ENCODE measurements around the gene MID1.

Gene MID1

GRCh38 chrX:10634392-10635161 is 14.2 kb upstream of the MID1 start:
- Histone ChIP-seq H3K9ac (ENCODE audit: low read length) (no peak overlapping the region), H3K27me3 (ENCODE audit: control insufficient read depth, insufficient read depth, low read length) (no peaks in the 10 kb centered on the region), H3K4me3 (ENCODE audit: low read length) (no peak overlapping the region), H3K4me1 (ENCODE audit: control insufficient read depth, low read depth, low read length) (peaks cover 24% of the 10 kb centered on the region), H3K9me3 (ENCODE audit: control insufficient read depth, low read depth, low read length) (no peaks in the 10 kb centered on the region), H3K36me3 (ENCODE audit: control insufficient read depth, low read depth, low read length) (no peaks in the 10 kb centered on the region), H3K27ac (ENCODE audit: low read length) (no peak overlapping the region)

- Histone ChIP-seq H3K4me1 (ENCODE audit: control insufficient read depth, low read depth, low read length) (peaks cover 24% of the 10 kb centered on the region), H3K36me3 (ENCODE audit: control insufficient read depth, low read depth, low read length) (no peaks in the 10 kb centered on the region), H3K9me3 (ENCODE audit: control insufficient read depth, low read depth, low read length) (no peaks in the 10 kb centered on the region), H3K27me3 (ENCODE audit: control insufficient read depth, insufficient read depth, low read length) (no peaks in the 10 kb centered on the region), H3K9ac (ENCODE audit: low read length) (no peak overlapping the region), H3K4me3 (ENCODE audit: low read length) (no peak overlapping the region), H3K27ac (ENCODE audit: low read length) (no peak overlapping the region)
These were observed 13.3 kb upstream of the MID1 start for GRCh38 chrX:10633722-10634121.

- no peaks in the 10 kb centered on the region for H3K9me3 ChIP-seq (ENCODE audit: control insufficient read depth, low read depth, low read length)
- H3K27ac ChIP-seq (ENCODE audit: low read length), result no peak overlapping the region
- H3K4me3 ChIP-seq (ENCODE audit: low read length), result no peak overlapping the region
- H3K4me1 ChIP-seq (ENCODE audit: control insufficient read depth, low read depth, low read length), result peaks cover 24% of the 10 kb centered on the region
- H3K9ac ChIP-seq (ENCODE audit: low read length), result no peak overlapping the region
- no peaks in the 10 kb centered on the region for H3K36me3 ChIP-seq (ENCODE audit: control insufficient read depth, low read depth, low read length)
- H3K27me3 ChIP-seq (ENCODE audit: control insufficient read depth, insufficient read depth, low read length), result no peaks in the 10 kb centered on the region
These were observed 11.2 kb upstream of the MID1 start for GRCh38 chrX:10631416-10632145.

GRCh38 chrX:10630320-10630719 is 9.9 kb upstream of the MID1 start:
- no peaks in the 10 kb centered on the region for H3K36me3 ChIP-seq (ENCODE audit: control insufficient read depth, low read depth, low read length)
- H3K27me3 ChIP-seq (ENCODE audit: control insufficient read depth, insufficient read depth, low read length), result no peaks in the 10 kb centered on the region
- no peaks in the 10 kb centered on the region for H3K9me3 ChIP-seq (ENCODE audit: control insufficient read depth, low read depth, low read length)
- no peak overlapping the region for H3K9ac ChIP-seq (ENCODE audit: low read length)
- H3K4me3 ChIP-seq (ENCODE audit: low read length), result no peak overlapping the region
- peaks cover 16% of the 10 kb centered on the region for H3K4me1 ChIP-seq (ENCODE audit: control insufficient read depth, low read depth, low read length)
- H3K27ac ChIP-seq (ENCODE audit: low read length), result no peak overlapping the region

GRCh38 chrX:10629905-10630304 is 9.5 kb upstream of the MID1 start:
- Histone ChIP-seq H3K36me3 (ENCODE audit: control insufficient read depth, low read depth, low read length) (no peaks in the 10 kb centered on the region), H3K9ac (ENCODE audit: low read length) (no peak overlapping the region), H3K27me3 (ENCODE audit: control insufficient read depth, insufficient read depth, low read length) (no peaks in the 10 kb centered on the region), H3K9me3 (ENCODE audit: control insufficient read depth, low read depth, low read length) (no peaks in the 10 kb centered on the region), H3K4me1 (ENCODE audit: control insufficient read depth, low read depth, low read length) (peaks cover 12% of the 10 kb centered on the region), H3K4me3 (ENCODE audit: low read length) (no peak overlapping the region), H3K27ac (ENCODE audit: low read length) (no peak overlapping the region)

- Histone ChIP-seq H3K4me1 (ENCODE audit: control insufficient read depth, low read depth, low read length) (peaks cover 2% of the 10 kb centered on the region), H3K27me3 (ENCODE audit: control insufficient read depth, insufficient read depth, low read length) (no peaks in the 10 kb centered on the region), H3K27ac (ENCODE audit: low read length) (no peak overlapping the region), H3K4me3 (ENCODE audit: low read length) (no peak overlapping the region), H3K9me3 (ENCODE audit: control insufficient read depth, low read depth, low read length) (no peaks in the 10 kb centered on the region), H3K36me3 (ENCODE audit: control insufficient read depth, low read depth, low read length) (no peaks in the 10 kb centered on the region), H3K9ac (ENCODE audit: low read length) (no peak overlapping the region)
These were observed 8.5 kb upstream of the MID1 start for GRCh38 chrX:10628906-10629305.

- Histone ChIP-seq H3K36me3 (ENCODE audit: control insufficient read depth, low read depth, low read length) (no peaks in the 10 kb centered on the region), H3K4me1 (ENCODE audit: control insufficient read depth, low read depth, low read length) (peaks cover 26% of the 10 kb centered on the region), H3K4me3 (ENCODE audit: low read length) (no peak overlapping the region), H3K27me3 (ENCODE audit: control insufficient read depth, insufficient read depth, low read length) (no peaks in the 10 kb centered on the region), H3K9me3 (ENCODE audit: control insufficient read depth, low read depth, low read length) (no peaks in the 10 kb centered on the region), H3K9ac (ENCODE audit: low read length) (no peak overlapping the region), H3K27ac (ENCODE audit: low read length) (no peak overlapping the region)
These were observed 1.8 kb upstream of the MID1 start for GRCh38 chrX:10622197-10622596.

GRCh38 chrX:10619425-10620046 is 849 bp downstream of the MID1 start:
- Histone ChIP-seq H3K27me3 (ENCODE audit: control insufficient read depth, insufficient read depth, low read length) (no peaks in the 10 kb centered on the region), H3K27ac (ENCODE audit: low read length) (peak overlapping the region; percentile 63), H3K9me3 (ENCODE audit: control insufficient read depth, low read depth, low read length) (no peaks in the 10 kb centered on the region), H3K9ac (ENCODE audit: low read length) (peak overlapping the region; percentile 88), H3K4me3 (ENCODE audit: low read length) (peak overlapping the region; percentile 86), H3K4me1 (ENCODE audit: control insufficient read depth, low read depth, low read length) (peaks cover 52% of the 10 kb centered on the region), H3K36me3 (ENCODE audit: control insufficient read depth, low read depth, low read length) (no peaks in the 10 kb centered on the region)

GRCh38 chrX:10618961-10619360 is 1.4 kb downstream of the MID1 start:
- Histone ChIP-seq H3K9me3 (ENCODE audit: control insufficient read depth, low read depth, low read length) (no peaks in the 10 kb centered on the region), H3K27me3 (ENCODE audit: control insufficient read depth, insufficient read depth, low read length) (no peaks in the 10 kb centered on the region), H3K27ac (ENCODE audit: low read length) (peak overlapping the region; percentile 2), H3K36me3 (ENCODE audit: control insufficient read depth, low read depth, low read length) (no peaks in the 10 kb centered on the region), H3K4me1 (ENCODE audit: control insufficient read depth, low read depth, low read length) (peaks cover 58% of the 10 kb centered on the region), H3K9ac (ENCODE audit: low read length) (peak overlapping the region; percentile 88), H3K4me3 (ENCODE audit: low read length) (peak overlapping the region; percentile 86)

- Histone ChIP-seq H3K9me3 (ENCODE audit: control insufficient read depth, low read depth, low read length) (no peaks in the 10 kb centered on the region), H3K27ac (ENCODE audit: low read length) (no peak overlapping the region), H3K27me3 (ENCODE audit: control insufficient read depth, insufficient read depth, low read length) (no peaks in the 10 kb centered on the region), H3K4me3 (ENCODE audit: low read length) (peak overlapping the region; percentile 86), H3K36me3 (ENCODE audit: control insufficient read depth, low read depth, low read length) (no peaks in the 10 kb centered on the region), H3K4me1 (ENCODE audit: control insufficient read depth, low read depth, low read length) (peaks cover 64% of the 10 kb centered on the region), H3K9ac (ENCODE audit: low read length) (peak overlapping the region; percentile 88)
These were observed 2.4 kb downstream of the MID1 start for GRCh38 chrX:10617999-10618351.

- Histone ChIP-seq H3K27me3 (ENCODE audit: control insufficient read depth, insufficient read depth, low read length) (no peaks in the 10 kb centered on the region), H3K27ac (ENCODE audit: low read length) (peak overlapping the region; percentile 48), H3K4me3 (ENCODE audit: low read length) (peak overlapping the region; percentile 86), H3K4me1 (ENCODE audit: control insufficient read depth, low read depth, low read length) (peaks cover 70% of the 10 kb centered on the region), H3K9me3 (ENCODE audit: control insufficient read depth, low read depth, low read length) (no peaks in the 10 kb centered on the region), H3K9ac (ENCODE audit: low read length) (peak overlapping the region; percentile 88), H3K36me3 (ENCODE audit: control insufficient read depth, low read depth, low read length) (no peaks in the 10 kb centered on the region)
These were observed 3.0 kb downstream of the MID1 start for GRCh38 chrX:10617186-10617998.

Data from iPS-18a (cell line).